CD4-positive, alpha-beta T cell treated with Interleukin-17A for 4 hours (primary cell): ENCODE data around the gene GFI1.
"Not testable (repeated sequence)": the region's sequence is repeated elsewhere in the genome, so short reads cannot be mapped to it uniquely, and the experiment has no call there.

Source experiments
- DNase-seq: peaks from one replicate; pipeline ENCODE4 v3.0.0-alpha.2; 2020; ENCODE audit warnings: mixed read lengths

GFI1 gene

DNA sequence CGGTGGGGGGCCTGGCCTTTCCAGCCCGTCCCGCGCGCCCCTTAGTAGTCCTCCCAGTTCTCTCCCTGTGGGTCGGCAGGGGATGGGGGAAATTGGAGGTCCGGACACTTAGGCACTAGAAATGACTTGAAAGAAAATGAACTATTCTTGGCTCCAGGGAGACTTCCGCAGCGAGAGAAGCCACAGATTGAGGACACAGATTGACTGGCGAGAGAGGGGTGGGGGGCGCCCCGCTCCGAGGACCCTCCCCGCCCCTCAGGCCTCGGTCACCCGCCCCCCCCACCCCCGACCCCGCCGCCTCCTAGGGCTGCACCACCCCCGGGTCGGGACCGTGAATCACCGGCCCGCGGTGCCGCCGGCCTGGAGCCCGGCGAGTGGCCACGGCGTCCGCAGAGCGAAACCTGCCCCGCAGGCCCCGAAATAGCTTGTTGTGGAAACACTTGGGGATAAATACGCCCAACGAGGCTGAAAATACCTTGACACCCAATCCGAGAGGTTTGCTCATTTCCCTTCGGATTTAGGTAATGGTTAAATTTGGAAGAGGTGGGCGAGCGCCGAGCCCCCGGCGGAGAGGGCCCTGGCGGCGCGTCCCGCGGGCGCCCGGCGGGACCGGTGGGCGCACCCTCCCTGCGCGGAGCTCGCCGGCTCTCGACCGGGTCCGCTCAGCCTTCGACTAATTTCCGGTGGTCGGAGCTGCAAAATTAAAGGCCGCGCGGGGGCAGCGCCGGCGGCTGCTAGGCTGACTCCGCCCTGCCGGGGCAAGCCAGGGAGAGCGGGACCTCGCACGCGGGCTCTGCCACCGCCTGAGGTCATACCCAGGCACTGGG lies at the start of gene GFI1:
Gene GFI1, minus strand, starts transcription at position 675 of the 827 bp plus-strand sequence. CDS start 3,438 bp downstream, outside the sequence.
- DNase-seq, result peak; percentile 70

- not testable (repeated sequence) for DNase-seq
Observed at GRCh38 chr1:92532371-92532770, 45.6 kb upstream of the GFI1 start.

- DNase-seq, result not testable (repeated sequence)
Observed at GRCh38 chr1:92531939-92532338, 45.2 kb upstream of the GFI1 start.

GRCh38 chr1:92527670-92528069 lies 40.9 kb upstream of the GFI1 start:
- no peak for DNase-seq

DNA sequence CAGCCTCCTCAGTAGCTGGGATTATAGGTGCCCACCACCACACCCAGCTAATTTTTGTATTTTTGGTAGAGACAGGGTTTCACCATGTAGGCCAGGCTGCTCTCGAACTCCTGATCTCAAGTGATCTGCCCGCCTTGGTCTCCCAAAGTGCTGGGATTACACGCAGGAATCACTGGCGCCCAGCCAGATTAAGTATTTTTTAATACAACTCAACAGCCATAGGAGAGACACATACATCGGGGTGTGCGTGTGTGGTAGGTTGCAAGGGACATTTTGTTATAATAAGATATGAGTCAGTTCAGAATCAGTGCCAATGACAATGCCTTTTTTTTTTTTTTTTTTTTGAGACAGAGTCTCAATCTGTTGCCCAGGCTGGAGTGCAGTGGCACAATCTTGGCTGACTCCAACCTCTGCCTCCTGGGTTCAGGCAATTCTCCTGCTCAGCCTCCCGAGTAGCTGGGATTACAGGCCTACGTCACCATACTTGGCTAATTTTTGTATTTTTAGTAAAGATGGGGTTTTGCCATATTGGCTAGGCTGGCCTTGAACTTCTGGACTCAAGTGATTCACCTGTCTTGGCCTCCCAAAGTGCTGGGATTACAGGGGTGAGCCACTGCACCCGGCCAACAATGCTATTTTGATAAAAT lies 38.3 kb upstream of the GFI1 start:
- DNase-seq, result not testable (repeated sequence)

DNA sequence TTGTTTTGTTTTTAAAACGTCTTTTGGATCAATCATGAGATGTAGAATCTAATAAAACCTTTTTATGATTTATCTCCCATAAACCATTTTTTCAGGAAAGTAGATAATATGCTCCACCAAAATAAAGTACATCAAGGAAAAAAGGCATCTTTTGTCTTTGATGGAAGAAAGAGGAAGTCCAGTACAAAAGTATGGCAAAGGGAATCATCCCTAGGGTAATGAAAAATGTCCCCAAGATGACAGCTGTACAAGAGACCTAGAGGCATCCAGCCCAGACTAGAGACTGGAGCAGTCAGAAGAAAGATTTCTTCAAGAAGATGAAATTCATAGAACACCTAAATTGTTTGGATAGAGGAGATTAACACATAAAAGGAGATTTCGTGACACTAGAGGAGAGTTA lies 32.3 kb upstream of the GFI1 start:
- DNase-seq, result no peak

DNA sequence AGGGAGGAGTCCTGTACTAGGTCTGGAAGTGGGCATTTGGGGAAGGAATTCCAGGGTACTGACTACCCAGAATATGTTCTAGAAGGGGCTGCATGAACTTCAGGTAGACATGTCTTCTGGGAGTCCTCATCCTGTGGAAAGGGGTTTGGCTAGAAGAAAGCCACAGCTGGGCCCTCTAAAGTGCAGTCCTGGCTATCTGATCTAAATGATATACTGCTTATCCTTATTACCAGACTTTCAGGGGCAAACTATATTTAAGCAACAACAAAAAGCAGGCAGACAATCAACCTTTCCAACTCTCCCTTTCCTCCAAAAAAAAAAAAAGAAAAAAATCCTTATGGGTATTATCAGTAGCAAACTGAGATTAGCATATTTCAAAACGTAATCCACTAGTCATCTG lies 29.8 kb upstream of the GFI1 start:
- DNase-seq, result no peak

DNA sequence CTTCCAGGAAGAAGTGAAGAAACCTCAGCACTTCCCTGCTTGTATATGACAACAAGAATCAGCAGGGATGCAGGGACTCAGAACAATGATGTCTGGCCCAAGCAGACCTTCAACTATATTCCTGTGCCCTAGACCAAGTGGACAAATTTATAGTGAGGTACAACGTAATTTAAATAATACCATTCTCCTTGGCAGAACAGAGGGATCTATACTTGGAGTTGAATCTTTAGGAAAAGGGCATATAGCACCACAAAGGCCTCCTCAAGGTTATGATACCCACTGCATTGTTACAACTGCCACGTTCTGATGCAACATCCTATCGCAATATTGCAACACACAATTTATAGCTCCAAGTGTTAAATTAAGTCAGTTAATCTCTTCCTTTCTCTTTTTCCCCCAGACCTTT lies 29.1 kb upstream of the GFI1 start:
- DNase-seq, result no peak

DNA sequence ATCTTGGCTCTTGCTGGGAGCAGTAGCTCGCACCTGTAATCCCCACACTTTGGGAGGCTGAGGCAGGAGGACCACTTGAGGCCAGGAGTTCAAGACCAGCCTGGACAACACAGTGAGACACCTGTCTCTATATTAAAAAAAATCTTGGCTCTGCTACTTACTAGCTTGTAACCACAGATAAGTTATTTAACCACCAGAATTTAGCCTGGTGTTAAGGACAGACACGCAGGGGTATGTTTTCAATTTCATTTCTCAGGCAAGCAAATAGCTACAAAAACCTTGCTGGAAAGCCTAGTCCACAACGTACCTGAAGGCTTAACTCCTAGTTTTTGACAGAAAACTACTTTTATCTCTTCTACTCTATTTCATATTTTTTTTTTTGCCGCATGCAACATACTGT lies 24.8 kb upstream of the GFI1 start:
- no peak for DNase-seq

- no peak for DNase-seq
Observed at GRCh38 chr1:92509619-92510018, 22.9 kb upstream of the GFI1 start.

DNA sequence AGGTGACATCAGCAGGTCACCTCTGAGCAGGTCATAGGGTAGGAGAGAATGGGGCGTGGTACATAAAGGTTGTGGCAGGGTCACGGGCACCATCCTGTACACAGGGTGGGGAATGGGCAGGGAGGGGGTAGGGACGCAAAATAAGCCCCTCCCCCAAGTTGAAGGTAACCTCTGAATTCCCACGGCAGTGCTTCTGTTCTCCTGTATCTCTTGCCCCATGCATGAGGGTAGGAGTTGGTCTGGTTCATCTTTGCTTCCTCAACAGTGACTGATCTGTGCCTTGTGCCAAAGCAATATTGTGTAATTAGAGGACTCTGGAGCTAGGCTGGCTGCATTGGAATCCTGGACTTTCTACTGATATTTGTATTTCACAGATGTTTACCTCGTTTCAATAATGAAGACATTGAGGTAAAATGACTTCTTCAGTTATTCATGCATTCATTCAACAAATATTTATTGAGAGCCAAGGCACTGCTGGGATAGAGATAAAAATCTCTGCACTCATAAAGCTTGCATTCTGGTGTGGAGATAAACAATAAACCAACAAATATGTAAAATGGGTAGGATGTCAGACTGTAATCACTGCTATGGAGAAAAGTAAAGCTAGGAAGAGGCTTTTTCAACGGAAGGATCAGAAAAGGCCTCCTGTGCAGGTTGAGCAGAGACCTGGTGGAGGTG lies 18.4 kb upstream of the GFI1 start:
- DNase-seq, result no peak

GRCh38 chr1:92504291-92505014 lies 17.7 kb upstream of the GFI1 start:
- no peak for DNase-seq

DNA sequence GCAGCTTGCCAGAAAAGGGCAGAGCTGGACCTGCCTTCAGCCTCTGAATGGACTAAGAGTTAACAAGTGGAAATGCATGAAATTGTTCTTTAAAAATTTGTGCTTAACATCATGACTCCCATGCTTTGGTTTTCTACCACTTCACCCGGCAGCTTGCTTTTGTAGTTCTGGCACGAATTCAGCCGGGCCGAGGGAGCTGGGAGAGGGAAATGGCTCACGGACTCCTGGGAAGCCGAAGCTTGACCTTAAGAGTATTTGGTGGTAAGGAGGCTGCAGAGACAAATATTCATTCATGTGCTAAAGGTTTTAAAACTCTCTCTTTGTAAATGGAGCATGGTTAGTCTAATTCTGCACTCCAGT lies 17.2 kb upstream of the GFI1 start:
- no peak for DNase-seq

- no peak for DNase-seq
Observed at GRCh38 chr1:92503043-92503925, 16.6 kb upstream of the GFI1 start.

DNA sequence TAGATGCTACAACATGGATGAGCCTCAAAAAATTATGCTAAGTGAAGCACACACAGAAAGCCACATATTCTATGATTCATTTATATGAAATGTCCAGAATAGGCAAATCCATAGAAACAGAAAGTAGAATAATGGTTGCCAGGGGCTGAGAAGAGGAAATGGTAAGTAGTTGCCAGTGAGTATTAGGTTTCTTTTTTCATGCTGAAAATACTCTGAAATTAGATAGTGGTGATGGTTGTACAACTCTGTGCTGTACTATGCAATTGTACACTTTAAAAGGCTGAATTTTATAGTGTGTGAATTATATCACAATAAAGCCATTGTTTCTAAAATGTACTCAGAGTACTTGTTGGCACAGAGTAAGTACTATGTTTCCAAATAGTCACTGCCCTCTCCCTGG lies 15.5 kb upstream of the GFI1 start:
- no peak for DNase-seq

DNA sequence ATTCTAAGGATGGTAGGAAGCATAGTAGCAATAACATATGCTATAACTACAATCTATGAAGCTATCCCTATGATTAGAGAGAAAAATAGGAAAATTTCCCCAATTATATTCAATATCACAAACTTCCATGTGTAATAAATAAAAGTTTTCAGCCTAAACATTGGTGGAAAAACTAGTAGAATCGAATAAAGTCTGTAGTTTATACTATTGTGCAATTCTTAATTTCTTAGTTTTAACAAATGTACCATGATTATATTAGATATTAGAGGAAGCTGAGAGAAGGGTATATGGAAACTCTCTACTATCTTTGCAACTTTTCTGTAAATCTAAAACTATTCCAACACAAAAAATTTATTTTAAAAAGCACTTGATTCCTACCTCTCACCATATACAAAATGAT lies 13.8 kb upstream of the GFI1 start:
- no peak for DNase-seq

- no peak for DNase-seq
Observed at GRCh38 chr1:92495392-92496063, 8.8 kb upstream of the GFI1 start.

DNA sequence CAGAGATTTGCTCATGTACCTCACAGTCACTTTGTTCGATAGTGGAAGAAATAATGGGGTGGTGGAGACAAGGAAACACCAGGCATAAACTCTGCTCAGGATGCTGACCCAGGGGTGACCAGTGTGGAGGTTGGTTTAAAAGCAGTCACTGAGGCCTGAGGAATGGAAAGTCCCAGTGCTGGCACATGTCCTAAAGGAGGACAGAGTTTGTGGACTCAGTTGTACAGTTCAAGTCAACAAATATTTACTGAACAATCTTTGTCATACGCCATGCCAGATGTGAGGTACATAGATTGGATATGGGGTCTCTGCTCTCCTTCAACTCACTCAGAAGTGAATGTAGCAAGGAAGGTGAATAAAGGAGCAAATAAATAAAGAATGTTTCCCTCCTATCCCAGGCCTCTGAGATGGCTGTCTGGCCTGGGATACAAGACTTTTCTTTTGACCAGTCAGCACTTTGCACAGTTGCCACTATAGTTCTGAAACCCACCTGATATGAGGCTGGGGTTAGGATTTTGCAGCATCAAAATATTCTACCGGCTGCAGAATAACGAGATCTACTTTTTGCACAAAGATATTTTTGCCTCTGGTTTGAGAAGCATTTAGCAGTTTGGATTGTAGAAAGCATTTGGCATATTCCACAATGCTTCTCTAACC lies 7.9 kb upstream of the GFI1 start:
- no peak for DNase-seq

- DNase-seq, result no peak
Observed at GRCh38 chr1:92493139-92493538, 6.4 kb upstream of the GFI1 start.

DNA sequence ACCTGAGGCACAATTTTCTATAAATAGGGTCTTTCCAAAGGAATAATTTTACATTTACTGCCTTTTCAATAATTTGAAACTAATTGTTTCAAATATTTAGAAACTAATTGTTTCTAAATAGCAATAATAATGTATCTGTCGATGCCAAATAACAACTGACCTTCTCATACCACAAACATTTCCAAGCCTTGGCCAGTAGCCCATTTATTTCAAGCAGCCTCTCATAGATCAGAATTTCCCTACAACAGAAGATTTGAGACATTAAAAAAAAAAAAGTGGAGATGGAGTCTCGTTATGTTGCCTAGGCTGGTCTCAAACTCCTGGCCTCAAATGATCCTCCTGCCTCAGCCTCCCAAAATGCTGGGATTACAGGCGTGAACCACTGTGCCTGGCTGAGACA lies 2.1 kb upstream of the GFI1 start:
- no peak for DNase-seq

GRCh38 chr1:92488416-92488815 lies 1.7 kb upstream of the GFI1 start:
- no peak for DNase-seq
